Endothelial cell (in vitro differentiated cells): Measurements from ENCODE around the gene STRA8. TPM values are rescaled to one million over a fixed set of nuclear protein-coding genes. Genes with fewer than 3 reads are reported as not detected.
"Not testable (repeated sequence)": the region's sequence is repeated elsewhere in the genome, so short reads cannot be mapped to it uniquely, and the experiment has no call there.

Experiments used
- DNase-seq: peaks from one replicate; pipeline ENCODE4 v3.0.0; 2021; ENCODE audit warnings: low spot score
- H3K27ac Mint-ChIP-seq: one replicate; pipeline ENCODE4 v1.8.0; 2021; ENCODE audit warnings: mixed read lengths, inconsistent platforms; ENCODE audit not compliant: unreplicated experiment
- H3K27me3 Mint-ChIP-seq: one replicate; pipeline ENCODE4 v1.8.0; 2021; ENCODE audit warnings: mild to moderate bottlenecking, moderate library complexity, mixed read lengths, inconsistent platforms; ENCODE audit not compliant: unreplicated experiment
- H3K36me3 Mint-ChIP-seq: one replicate; pipeline ENCODE4 v1.8.0; 2021; ENCODE audit warnings: mild to moderate bottlenecking, low read depth, mixed read lengths, inconsistent platforms; ENCODE audit not compliant: unreplicated experiment
- H3K4me1 Mint-ChIP-seq: one replicate; pipeline ENCODE4 v1.8.0; 2021; ENCODE audit warnings: mild to moderate bottlenecking, mixed read lengths, inconsistent platforms; ENCODE audit not compliant: unreplicated experiment
- H3K4me3 Mint-ChIP-seq: one replicate; pipeline ENCODE4 v1.8.0; 2021; ENCODE audit warnings: mild to moderate bottlenecking, mixed read lengths, inconsistent platforms; ENCODE audit not compliant: unreplicated experiment
- H3K9me3 Mint-ChIP-seq: one replicate; pipeline ENCODE4 v1.8.0; 2021; ENCODE audit warnings: mixed read lengths, inconsistent platforms; ENCODE audit not compliant: unreplicated experiment
- CTCF ChIP-seq: fragments of 200-600 bp; sonication (generic); IDR thresholded peaks from one replicate; pipeline ENCODE4 v1.5.0; 2021; ENCODE audit warnings: antibody characterized with exemption; ENCODE audit not compliant: unreplicated experiment
- total RNA-seq: library from RNA; stranded (reverse); fragmentation: NEBNext Ultra II Directional; extraction: Animal tissue kit (Norgen Biotek cat#: 25700); gene quantifications from one replicate; pipeline ENCODE4 v1.2.1, GENCODE V29; 2021; ENCODE audit not compliant: unreplicated experiment

Gene STRA8
- total RNA-seq, 1 donor from 2014 or later, result not detected

DNA sequence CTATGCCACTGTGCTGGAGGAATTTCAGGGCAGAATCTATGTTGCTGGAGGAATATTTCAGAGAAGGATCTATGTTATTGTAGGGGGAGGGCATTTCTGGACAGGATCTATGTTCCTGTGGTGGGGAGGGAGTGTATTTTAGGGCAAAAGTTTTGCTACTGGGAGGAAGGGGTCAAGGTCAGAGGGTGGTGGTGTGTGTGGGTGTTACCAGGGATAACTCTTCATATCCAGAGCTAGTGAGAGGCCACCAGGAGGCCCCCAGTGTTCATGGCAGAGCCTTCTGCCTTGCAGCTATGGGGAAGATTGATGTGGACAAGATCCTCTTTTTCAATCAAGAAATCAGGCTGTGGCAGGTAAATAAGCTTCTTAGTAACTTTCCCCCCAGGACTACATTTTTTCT lies 2.0 kb upstream of the STRA8 start:
- H3K36me3 Mint-ChIP-seq, result no peaks in the 10 kb centered on the region
- H3K4me3 Mint-ChIP-seq, result no peak overlapping the region
- no peak for DNase-seq
- TF ChIP-seq CTCF, result no peak
- H3K27me3 Mint-ChIP-seq, result no peaks in the 10 kb centered on the region
- H3K27ac Mint-ChIP-seq, result no peak overlapping the region
- no peaks in the 10 kb centered on the region for H3K4me1 Mint-ChIP-seq
- H3K9me3 Mint-ChIP-seq, result no peaks in the 10 kb centered on the region

GRCh38 chr7:135232087-135232486 lies 1.6 kb upstream of the STRA8 start:
- no peak for TF ChIP-seq CTCF
- no peaks in the 10 kb centered on the region for H3K27me3 Mint-ChIP-seq
- H3K4me3 Mint-ChIP-seq, result no peak overlapping the region
- no peak for DNase-seq
- no peaks in the 10 kb centered on the region for H3K4me1 Mint-ChIP-seq
- no peaks in the 10 kb centered on the region for H3K9me3 Mint-ChIP-seq
- no peak overlapping the region for H3K27ac Mint-ChIP-seq
- H3K36me3 Mint-ChIP-seq, result no peaks in the 10 kb centered on the region

DNA sequence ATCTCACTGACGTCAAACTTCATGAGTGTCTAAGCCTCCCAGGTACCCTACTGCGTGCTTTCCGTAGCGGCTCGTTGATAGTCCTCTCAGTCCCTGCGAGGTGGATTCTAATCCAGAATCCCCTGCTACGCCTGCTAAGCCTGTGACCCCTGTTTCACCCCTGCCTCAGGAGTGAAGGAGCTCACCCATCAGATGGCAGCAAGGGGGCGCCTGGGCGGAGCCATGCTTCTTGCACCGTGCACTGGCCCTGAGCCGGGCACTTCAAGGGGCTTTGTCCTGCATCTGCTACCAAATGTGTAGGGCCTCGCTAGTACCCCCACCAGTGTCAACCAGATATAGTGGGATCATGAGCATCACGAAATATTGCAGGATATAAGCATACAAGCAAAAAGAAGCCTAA lies 918 bp upstream of the STRA8 start:
- Mint-ChIP-seq H3K4me3 (no peak overlapping the region), H3K4me1 (no peaks in the 10 kb centered on the region), H3K36me3 (no peaks in the 10 kb centered on the region), H3K9me3 (no peaks in the 10 kb centered on the region), H3K27me3 (no peaks in the 10 kb centered on the region), H3K27ac (no peak overlapping the region)
- TF ChIP-seq CTCF, result no peak
- no peak for DNase-seq

GRCh38 chr7:135234095-135234494 lies 457 bp downstream of the STRA8 start:
- H3K9me3 Mint-ChIP-seq, H3K4me3 Mint-ChIP-seq, H3K27ac Mint-ChIP-seq, H3K36me3 Mint-ChIP-seq, DNase-seq, H3K4me1 Mint-ChIP-seq, H3K27me3 Mint-ChIP-seq: not testable (repeated sequence)

- H3K9me3 Mint-ChIP-seq, result no peaks in the 10 kb centered on the region
- DNase-seq, result no peak
- H3K4me3 Mint-ChIP-seq, result no peak overlapping the region
- TF ChIP-seq CTCF, result no peak
- no peaks in the 10 kb centered on the region for H3K27me3 Mint-ChIP-seq
- H3K4me1 Mint-ChIP-seq, result no peaks in the 10 kb centered on the region
- no peaks in the 10 kb centered on the region for H3K36me3 Mint-ChIP-seq
- H3K27ac Mint-ChIP-seq, result no peak overlapping the region
Observed at GRCh38 chr7:135234727-135235126, 1.1 kb downstream of the STRA8 start.

- Mint-ChIP-seq H3K27me3 (no peaks in the 10 kb centered on the region), H3K9me3 (no peaks in the 10 kb centered on the region), H3K4me1 (no peaks in the 10 kb centered on the region), H3K27ac (no peak overlapping the region), H3K36me3 (no peaks in the 10 kb centered on the region), H3K4me3 (no peak overlapping the region)
- TF ChIP-seq CTCF, result no peak
- no peak for DNase-seq
Observed at GRCh38 chr7:135235841-135236240, 2.2 kb downstream of the STRA8 start.
